HCT116 (cell line): ENCODE measurements around the gene SLC25A43.

ENCODE experiments used
- EZH2 ChIP-seq: fragments of 200-600 bp; sonication (generic); IDR thresholded peaks from 2 replicates; pipeline ENCODE4 v1.6.1; 2017; ENCODE audit warnings: antibody characterized with exemption, mixed run types
- FOSL1 ChIP-seq: IDR thresholded peaks from 2 replicates; pipeline ENCODE4 v1.6.1; 2012; ENCODE audit warnings: low read depth
- POLR2A ChIP-seq: IDR thresholded peaks from 2 replicates; pipeline ENCODE4 v1.7.0; 2011; ENCODE audit warnings: borderline replicate concordance; ENCODE audit not compliant: insufficient read depth, insufficient read length; ENCODE audit errors: extremely low read depth
- RAD21 ChIP-seq: IDR thresholded peaks from 2 replicates; pipeline ENCODE4 v1.6.1; 2012; ENCODE audit warnings: low read depth, mild to moderate bottlenecking
- SIN3A ChIP-seq: IDR thresholded peaks from 2 replicates; pipeline ENCODE4 v1.6.1; 2012; ENCODE audit warnings: low read depth
- SP1 ChIP-seq: IDR thresholded peaks from 2 replicates; pipeline ENCODE4 v1.6.1; 2012; ENCODE audit warnings: low read depth
- SRF ChIP-seq: IDR thresholded peaks from 2 replicates; pipeline ENCODE4 v1.6.1; 2012; ENCODE audit warnings: low read depth
- TCF7L2 ChIP-seq: IDR thresholded peaks from 2 replicates; pipeline ENCODE4 v1.7.0; 2011; ENCODE audit warnings: borderline replicate concordance, inconsistent platforms; ENCODE audit not compliant: insufficient read depth, insufficient read length; ENCODE audit errors: extremely low read depth
- ZNF274 ChIP-seq: fragments of 200-500 bp; sonication (Bioruptor generic); IDR thresholded peaks from 2 replicates; pipeline ENCODE4 v1.6.1; 2014; ENCODE audit warnings: mild to moderate bottlenecking, low read depth, low read length, inconsistent platforms
- TF ChIP-seq, protein P1 (sequence below), 3 experiments: fragments of 200-600 bp in 1 of 3; sonication (generic) in 1 of 3; IDR thresholded peaks in 2 of 3; conservative IDR thresholded peaks in 1 of 3; 2 replicates each; pipeline ENCODE4 v1.5.1; 2012 to 2017; ENCODE audit warnings: low read depth in 2 of 3, low read length in 2 of 3, antibody characterized with exemption in 1 of 3, borderline replicate concordance in 1 of 3, control low read depth in 1 of 3, mild to moderate bottlenecking in 1 of 3, mixed read lengths in 1 of 3, mixed run types in 1 of 3, moderate library complexity in 1 of 3; ENCODE audit not compliant: insufficient read depth in 1 of 3
- TF ChIP-seq, protein P2 (sequence below): IDR thresholded peaks from 2 replicates; pipeline ENCODE4 v1.6.1; 2012
- TF ChIP-seq, protein P3 (sequence below): IDR thresholded peaks from 2 replicates; pipeline ENCODE4 v1.6.1; 2012; ENCODE audit warnings: low read depth

DNA sequence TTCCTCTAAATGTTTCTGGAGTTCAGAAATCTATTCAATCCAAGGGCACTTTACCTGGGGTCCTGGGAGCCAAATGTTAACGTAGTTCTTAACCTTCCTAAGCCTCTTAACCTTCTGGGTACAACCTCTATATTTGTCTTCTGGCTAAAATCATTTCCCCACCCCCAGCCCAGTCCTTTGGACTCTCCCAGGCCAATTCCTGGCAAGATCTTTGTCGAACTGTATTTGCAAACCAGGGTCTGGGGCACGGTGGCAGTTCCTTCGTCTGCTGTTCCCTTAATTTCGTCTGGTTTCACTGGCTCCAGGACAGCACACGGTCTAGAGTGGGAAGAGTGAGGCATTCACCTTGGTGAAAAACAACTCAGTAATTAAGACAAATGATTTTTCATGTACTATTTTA, 68.3 kb downstream of the SLC25A43 start:
- TF ChIP-seq RAD21 (no peak), EZH2 (no peak), SP1 (no peak), ZNF274 (no peak), POLR2A (no peak), SRF (no peak), TCF7L2 (no peak), SIN3A (no peak), FOSL1 (no peak)
- TF ChIP-seq, protein P1, sequence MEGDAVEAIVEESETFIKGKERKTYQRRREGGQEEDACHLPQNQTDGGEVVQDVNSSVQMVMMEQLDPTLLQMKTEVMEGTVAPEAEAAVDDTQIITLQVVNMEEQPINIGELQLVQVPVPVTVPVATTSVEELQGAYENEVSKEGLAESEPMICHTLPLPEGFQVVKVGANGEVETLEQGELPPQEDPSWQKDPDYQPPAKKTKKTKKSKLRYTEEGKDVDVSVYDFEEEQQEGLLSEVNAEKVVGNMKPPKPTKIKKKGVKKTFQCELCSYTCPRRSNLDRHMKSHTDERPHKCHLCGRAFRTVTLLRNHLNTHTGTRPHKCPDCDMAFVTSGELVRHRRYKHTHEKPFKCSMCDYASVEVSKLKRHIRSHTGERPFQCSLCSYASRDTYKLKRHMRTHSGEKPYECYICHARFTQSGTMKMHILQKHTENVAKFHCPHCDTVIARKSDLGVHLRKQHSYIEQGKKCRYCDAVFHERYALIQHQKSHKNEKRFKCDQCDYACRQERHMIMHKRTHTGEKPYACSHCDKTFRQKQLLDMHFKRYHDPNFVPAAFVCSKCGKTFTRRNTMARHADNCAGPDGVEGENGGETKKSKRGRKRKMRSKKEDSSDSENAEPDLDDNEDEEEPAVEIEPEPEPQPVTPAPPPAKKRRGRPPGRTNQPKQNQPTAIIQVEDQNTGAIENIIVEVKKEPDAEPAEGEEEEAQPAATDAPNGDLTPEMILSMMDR (IDR thresholded peaks at IDR 0.05 in 2 of 3, conservative IDR thresholded peaks at IDR 0.05 in 1 of 3; ENCODE audit: borderline replicate concordance in 1 of 3, insufficient read depth in 1 of 3, low read depth in 2 of 3, low read length in 2 of 3): no peak
- TF ChIP-seq, protein P2, sequence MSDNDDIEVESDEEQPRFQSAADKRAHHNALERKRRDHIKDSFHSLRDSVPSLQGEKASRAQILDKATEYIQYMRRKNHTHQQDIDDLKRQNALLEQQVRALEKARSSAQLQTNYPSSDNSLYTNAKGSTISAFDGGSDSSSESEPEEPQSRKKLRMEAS: no peak
- TF ChIP-seq, protein P3, sequence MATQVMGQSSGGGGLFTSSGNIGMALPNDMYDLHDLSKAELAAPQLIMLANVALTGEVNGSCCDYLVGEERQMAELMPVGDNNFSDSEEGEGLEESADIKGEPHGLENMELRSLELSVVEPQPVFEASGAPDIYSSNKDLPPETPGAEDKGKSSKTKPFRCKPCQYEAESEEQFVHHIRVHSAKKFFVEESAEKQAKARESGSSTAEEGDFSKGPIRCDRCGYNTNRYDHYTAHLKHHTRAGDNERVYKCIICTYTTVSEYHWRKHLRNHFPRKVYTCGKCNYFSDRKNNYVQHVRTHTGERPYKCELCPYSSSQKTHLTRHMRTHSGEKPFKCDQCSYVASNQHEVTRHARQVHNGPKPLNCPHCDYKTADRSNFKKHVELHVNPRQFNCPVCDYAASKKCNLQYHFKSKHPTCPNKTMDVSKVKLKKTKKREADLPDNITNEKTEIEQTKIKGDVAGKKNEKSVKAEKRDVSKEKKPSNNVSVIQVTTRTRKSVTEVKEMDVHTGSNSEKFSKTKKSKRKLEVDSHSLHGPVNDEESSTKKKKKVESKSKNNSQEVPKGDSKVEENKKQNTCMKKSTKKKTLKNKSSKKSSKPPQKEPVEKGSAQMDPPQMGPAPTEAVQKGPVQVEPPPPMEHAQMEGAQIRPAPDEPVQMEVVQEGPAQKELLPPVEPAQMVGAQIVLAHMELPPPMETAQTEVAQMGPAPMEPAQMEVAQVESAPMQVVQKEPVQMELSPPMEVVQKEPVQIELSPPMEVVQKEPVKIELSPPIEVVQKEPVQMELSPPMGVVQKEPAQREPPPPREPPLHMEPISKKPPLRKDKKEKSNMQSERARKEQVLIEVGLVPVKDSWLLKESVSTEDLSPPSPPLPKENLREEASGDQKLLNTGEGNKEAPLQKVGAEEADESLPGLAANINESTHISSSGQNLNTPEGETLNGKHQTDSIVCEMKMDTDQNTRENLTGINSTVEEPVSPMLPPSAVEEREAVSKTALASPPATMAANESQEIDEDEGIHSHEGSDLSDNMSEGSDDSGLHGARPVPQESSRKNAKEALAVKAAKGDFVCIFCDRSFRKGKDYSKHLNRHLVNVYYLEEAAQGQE: no peak
